Epidermal melanocyte (primary cell): ENCODE measurements around the gene SLIT1.

Experiments
- DNase-seq: peaks from one replicate; pipeline ENCODE4 v3.0.0; 2011; ENCODE audit warnings: low spot score; ENCODE audit not compliant: insufficient read length

The SLIT1 gene

DNA sequence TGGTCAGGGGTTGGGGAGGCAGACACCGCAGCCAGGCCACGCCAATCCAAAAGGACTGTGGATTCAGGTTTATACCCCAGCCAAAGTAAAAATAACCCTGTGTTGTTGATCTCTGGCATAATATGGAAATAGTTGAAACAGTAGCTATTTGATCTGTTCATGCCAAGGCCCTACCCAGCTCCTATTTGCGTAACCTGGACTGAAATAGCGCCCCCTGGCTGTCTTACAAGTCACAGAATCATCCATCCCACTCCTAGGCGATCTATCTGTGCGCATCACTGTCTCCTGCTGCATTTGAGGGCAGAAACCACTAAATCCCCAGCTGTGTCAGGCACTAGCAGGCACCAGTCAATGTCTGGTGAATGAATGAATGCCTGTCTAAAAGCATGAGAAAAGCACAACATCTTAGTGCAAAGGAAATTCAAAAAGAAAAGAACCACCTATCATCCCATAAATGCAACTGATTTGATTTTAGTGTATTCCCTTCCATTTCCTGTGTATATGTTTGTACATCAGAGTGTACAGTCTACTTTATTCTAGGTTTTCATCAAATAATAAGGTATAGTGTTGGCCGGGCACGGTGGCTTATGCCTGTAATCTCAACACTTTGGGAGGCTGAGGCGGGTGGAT, 160.0 kb downstream of the SLIT1 start:
- peak; percentile 61 for DNase-seq

DNA sequence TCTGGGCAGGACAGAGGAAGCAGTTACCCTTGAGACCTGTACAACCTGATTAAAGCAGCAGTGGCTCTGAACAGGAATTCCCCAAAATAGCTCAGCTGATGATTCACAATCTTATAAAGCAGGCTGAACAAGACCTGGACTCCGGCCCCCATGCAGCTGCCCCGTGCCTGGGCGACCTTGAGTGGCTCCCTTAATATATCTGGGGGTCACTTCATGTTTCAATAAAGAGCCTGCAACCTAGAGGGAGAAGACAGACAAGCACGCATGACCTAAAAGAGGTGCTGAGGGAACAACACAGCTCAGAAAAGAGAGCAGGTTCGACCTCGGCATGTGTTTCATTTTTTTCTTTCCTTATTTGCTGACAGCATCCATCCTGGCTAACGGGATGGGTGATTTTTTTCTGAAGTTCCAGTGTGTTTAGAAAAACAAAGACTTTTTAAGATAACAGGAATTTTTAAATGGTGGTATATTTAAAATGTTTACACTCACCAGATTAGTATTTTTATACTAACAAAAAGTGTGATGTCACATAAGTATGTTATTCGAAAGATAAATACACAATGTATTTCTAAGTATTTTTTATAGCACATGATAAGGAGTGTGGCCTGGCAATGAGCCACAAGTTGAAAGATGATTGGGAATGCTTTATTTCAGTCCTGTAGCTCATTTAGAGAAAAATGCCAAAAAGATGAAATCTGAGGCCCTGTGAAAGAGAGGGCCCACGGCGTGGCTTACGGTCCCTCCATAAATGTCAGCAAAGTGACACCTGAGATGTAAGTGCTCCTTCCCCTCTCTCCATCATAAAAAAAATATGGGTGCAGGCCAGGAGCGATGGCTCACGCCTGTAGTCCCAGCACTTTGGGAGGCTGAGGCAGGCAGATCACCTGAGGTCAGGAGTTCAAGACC, 161.3 kb downstream of the SLIT1 start:
- DNase-seq, result no peak

DNA sequence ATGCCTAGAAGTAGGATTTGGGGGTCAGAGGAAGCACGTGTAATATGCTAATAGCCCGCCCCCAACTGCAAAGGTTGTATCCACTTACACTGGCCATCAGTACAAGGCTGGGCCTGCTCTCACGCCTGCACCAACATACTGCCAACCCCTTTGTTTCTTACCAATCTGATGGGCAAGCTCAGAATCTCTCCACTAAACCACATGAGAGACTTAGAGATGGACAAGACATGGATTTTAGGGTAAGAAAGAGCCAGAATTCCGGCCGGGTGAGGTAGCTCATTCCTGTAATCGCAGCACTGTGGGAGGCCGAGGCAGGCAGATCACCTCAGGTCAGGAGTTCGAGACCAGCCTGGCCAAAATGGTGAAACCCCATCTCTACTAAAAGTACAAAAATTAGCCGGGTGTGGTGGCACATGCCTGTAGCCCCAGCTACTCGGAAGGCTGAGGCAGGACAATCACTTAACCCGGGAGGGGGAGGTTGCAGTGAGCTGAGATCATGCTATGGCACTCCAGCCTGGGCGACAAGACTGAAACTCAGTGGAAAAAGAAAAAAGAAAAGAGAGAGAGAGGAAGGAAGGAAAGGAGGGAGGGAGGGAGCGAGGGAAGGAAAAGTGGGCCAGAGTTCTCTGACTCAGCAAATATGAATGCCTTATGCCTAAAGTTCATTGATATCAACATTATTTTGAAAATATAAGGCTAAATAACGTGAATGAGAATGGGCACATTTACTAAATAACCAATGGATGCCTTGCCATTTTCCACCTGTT, 162.2 kb downstream of the SLIT1 start:
- DNase-seq, result no peak

DNA sequence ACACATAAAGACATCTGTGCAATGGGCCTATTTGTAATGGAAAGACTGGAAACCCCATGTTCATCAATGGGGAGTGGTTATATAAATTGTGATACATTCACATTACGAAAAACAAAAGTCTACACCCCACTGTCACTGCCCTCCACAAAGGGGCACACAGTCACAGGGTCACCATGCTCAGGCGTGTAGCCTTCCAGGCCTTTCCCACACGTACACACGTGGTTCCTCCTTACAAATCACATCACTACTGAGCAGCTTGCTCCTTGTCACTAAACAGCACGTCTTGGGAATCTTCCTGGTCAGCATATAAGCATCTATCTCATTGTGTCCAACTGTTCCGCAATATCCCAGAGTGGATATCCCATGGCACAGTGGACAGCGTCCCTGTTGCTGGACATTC, 163.1 kb downstream of the SLIT1 start:
- no peak for DNase-seq

DNA sequence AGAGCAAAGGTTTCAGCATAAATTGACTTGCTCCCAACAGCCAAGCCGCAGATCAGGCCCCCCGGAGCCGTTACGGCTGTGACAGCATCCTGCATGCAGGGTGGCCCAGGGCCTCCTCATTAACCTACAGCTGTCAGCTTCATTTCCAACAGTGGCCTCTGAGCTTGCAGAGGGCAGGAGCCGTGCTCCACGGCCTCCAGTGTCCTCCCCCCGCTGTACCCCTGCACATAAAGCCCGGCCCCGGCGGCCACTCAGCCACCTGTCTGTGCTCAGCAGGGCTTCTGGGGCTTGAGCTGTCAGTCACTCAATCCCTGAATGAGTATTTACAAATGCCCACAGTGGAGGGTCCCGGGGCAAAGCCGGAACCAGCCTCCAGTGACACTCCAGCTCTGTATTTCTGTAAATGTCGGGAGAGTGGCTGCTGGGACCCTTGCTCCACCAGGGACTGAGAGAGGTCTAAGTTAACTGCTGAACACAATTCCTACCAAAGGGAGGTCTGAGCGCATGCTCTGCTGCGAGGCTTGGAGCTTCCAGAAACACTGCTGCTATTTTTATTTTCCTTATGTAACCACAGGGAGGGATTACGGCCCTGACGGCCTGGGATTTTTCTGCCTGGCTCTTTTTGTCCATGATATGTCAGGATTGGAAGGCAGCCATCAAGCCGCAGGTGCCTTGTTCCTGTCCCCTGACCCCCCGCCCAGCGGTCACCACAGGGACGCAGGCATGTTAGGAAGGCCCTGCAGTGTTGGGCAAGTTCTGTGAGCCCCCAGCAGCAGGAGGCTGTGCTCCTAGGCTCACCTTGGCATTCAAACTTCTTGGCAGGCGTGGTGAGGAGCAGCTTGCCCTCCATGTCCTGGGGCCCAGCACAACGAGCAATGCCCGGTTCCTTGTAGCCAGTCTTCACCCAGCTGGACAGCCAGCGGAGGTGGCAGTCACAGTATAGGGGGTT, 165.0 kb downstream of the SLIT1 start:
- no peak for DNase-seq

DNA sequence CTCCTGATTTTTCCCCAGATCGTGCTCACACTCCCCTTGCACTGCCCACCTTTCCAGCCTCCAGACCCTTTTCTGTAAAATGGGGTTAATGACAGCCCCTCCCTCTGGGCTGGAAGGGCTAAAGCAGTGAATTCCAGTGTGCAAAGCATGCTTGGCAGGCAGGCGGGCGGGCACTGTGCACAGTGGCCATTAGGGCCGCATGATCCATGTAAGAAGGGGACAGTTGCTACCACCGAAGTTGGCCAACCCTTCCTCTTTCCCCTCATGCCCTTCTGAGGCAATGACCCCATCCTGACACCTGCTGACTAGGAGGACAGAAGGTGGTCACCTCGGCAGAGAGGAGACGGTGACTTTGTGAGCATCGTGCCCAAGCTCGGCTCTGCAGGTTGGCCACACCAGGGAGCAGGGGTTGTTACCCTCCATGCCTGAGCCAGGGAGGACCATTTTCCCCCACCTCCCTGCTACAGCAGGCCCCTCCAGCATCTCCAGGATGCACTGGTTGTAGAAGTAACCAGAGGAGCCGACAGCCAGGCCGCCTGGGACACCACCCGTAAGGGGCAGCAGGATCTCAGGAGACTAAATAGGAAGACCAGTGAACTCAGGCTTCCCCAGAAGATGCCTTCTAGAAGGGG, 166.4 kb downstream of the SLIT1 start:
- DNase-seq, result no peak

DNA sequence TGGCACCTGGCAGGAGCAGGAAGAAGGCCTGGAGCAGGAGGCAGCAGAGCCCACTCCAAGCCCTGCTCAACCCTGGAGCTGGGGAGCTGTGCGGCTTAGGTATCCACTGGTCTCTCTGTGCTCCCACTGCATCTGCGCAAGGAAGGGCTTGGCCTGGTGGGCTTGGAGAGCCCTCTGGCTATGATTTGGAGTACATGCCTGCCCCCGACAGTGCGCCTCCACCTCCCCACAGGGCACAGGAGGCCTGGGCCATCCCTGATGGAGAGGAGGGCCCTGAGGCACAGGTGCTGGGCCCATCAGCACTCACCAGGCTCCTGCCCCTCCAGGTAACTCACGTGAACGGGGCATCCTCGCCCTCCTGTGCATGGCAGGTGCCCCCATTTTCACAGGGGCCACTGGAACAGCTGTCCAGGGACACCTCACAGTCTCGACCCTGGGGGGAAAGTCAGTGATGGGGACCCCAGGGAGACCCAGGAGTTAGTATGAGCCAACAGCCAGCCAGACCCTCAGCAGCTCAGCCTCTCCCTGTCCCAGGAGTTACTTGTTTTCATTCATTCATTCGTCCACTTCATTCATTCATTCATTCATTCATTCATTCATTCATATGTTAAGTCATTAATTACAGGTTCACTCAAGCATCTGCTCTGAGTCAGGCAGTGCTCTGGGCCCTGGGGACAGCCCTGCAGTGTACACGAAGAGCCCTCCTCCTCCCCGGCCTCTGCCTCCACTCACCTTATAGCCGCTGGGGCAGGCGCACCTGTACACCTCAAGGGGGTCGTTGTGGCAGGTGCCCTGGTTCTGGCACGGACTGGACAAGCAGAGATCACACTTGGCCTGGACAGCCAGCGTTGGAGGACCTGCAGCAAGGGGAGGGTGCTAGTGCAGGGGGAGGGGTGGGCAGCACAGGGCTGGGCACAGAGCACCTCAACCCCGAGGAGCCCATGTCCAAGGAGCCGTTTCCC, 167.2 kb downstream of the SLIT1 start:
- no peak for DNase-seq

DNA sequence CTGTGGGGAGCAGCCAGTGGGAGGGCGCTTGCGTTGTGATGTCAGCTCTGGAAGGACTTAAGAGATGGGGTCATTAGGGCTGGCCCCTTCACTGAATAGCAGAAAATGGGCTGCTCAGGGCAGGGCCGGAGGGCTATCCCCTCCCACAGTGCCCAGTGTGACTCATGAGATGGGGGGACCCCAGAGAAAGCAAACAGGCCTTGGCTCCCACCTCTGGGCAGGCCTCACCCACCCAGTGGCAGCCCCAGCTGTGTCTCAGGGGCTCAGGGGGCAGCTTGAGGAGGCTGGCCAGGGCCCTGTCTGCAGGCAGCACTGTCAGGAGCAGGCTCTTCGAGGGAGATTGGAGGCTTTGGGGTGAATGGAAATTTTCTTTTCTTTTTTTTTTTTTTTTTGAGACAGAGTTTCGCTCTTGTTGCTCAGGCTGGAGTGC, 168.3 kb downstream of the SLIT1 start:
- DNase-seq, result no peak

DNA sequence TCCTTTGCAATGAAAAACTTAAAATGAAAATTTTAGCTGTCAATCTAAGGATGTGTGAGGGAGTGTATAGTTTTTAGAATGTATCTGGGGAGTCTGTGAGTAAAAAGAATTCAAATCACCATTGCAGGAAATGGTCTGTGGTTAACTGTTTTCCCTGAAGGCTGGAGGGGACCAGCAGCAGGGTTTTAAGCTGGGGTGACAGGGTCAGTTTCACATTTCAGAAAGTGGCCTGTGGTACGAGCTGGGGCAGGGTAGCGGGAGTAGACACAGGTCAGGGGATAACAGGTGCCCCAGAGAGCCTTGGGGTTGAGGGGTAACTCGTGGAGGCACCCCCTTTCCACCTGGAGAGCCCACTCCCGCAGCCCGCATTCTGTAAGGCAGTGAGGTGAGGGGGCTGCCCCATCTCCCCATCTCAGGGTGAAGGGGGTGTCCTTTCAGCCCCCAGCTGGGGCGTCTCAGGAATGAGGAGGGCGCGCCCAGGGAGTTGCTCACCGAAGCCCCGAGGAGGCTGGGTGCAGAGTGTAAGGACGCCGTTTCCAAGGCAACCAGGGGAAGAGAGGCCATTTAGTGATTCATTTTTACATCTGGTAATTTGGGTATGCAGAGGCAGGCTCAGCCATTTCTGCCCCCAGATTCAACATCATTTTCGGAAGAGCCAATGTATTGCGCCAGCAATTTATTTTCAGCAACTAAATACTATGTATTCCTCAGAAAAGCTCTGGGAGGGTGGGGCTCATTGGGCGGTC, 168.9 kb downstream of the SLIT1 start:
- no peak for DNase-seq

DNA sequence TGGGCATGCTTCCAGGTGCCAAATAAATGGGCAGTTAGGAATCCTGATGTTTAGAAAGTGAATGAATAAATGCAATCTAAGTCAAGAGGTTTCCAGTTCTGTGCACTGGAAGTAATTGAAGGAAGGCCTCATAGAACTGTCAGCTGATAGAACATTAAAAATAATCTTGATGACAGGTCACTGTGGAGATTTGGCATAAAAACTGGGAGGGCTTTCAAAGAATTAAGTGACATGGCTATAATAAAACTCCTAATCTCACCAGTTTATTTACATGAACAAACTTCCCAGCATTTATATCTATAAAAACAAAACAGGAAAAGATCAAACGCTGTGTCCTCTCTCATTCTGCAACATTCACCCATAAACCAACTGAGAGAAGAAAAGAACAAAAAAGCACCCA, 170.5 kb downstream of the SLIT1 start:
- DNase-seq, result no peak

DNA sequence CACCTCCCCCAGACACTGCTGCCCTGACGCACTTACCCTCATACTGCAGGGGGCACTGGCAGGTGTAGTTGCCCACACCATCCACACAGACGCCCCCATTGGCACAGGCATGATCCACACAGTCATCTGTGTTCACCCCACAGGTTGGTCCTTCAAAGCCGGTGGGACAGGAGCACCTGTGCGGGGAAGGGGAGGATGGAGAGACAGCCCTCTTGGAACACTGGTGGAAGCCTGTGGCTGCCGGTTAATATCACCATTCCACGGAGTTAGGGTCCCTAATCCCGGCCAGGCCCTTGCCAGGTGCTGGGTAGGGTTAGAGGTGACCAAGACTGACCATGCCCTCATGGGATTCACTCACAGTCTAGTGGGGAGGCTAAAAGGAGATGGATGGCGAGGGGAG, 171.8 kb downstream of the SLIT1 start:
- DNase-seq, result no peak

DNA sequence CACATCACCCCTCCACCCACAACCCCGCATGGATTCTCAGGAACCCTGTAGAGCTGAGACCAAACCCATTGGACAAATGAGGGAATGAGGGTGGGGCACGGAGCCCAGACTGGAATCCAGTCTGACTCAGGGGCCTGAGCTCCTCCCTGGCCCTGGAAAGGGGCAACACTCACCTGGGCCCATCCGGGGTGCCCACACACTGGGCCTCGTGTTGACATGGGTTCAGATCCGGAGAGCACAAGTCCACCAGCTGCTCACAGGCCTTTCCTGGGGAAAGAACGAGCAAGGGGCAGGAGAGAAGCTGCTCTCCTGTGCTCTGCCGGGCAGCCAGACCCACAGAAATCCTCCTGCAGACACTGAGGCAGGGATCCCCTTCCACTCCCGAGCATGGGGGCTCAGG, 172.2 kb downstream of the SLIT1 start:
- DNase-seq, result no peak

DNA sequence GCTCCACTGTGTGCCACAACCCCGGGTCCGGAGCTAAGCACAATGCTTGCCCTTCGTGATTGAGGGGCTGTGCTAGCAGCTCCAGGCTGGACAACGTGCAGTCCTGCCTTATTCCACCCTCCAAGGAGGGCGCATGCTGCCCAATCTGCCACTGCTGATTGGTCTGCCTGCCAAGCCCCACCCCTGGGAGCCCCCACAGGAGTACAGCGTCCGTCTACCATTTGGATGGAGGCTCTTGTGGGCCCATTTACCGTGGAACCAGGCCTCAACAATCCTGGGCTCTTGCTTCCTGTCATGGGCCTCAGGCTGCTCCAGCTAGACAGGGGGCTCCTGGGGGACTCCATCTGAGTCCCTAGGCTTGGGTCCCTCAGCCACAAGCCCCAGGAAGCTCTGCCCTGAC, 173.3 kb downstream of the SLIT1 start:
- DNase-seq, result no peak

DNA sequence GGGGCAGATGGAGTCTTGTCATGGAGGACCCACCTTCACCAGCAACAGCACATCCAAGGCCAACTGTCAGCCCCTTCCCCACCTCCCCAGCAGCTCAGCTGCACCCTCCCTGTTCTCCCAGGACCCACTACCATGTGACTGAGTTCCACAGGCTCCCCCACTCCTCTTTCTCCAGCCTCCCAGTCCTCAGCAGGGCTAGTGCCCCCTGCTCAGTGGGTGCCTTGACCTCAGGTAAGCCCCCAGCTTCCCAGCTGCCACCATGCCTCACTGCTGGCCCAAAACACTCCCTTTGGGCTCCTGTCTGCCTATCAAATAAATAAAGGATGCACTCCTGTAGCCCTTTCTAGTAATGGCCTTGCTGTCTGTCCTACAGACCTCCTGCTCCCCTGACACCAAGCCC, 174.4 kb downstream of the SLIT1 start:
- no peak for DNase-seq

DNA sequence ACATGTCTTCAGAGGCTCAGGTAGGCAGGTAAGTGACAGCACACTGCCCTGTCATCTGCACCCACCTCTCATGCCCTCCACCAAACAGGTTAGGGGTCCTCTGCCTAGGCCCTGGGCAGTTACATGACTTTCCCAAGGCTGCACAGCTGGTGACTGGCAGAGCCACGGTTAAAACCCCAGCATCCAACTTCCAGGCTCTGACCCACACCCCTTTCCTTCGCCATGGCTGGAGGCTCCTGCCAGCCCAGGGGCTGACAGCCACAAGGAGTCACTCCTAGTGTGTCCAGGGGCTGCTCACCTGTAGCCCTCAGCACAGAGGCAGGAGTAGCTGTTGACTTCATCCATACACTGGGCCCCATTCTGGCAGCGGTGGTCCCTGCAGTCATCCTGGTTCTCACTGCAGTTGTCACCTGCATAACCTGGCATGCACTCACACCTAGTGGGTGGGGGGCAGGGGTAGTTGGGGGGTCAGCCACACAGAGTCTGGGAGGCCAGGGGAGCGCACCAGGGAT, 175.0 kb downstream of the SLIT1 start:
- no peak for DNase-seq

DNA sequence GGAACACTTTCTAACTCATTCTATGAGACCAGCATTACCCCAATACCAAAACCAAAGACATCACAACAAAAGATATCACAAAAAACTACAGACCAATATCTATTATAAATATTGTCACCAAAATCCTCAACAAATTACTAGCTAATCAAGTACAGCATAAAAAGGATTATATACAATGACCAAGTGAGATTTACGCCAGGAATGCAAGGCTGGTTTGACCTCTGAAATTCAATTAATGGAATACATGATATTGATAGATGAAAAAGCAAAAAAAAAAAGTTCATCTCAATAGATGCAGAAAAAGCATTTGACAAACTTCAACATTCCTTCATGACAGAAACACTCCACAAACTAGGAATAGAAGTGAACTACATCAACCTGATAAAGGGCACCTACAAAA, 178.3 kb downstream of the SLIT1 start:
- DNase-seq, result no peak

DNA sequence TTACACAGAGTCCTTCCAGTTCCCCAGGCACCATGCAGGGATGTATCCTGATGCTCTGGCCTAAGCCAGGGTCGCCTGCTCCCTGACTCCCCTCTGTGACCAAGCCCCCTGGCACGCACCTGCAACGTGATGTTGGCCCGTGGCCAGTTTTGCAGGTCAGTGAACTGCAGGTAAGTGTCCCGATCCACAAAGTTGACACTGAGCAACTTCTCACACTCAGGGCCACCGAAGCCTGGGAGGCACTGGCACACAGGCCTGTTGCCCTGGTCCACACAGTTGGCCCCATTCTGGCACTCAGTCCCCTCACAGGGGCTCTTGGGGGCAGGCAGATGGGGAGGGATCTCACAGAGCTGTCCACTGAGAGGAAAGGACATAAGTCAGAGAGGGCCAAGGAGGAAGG, 179.4 kb downstream of the SLIT1 start:
- DNase-seq, result no peak

DNA sequence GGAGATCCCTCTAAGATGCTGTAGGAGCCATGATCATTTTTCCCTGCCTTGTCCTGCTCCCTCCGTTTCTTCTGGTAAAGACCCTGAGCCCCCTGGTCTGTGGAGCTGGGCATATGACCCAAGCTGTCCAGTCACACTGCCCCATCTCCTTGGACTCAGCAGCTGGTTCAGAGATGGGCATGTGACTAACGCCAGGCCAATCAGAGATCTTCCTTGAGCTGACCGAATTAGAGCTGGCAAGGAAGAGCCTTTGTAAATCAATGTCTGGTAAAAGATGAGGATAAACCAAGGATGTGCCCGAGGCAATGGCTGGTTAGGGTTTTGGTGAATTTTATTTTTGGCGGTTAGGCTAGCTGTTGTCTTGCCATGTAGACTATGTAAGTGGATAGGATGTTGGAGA, 180.4 kb downstream of the SLIT1 start:
- DNase-seq, result no peak

DNA sequence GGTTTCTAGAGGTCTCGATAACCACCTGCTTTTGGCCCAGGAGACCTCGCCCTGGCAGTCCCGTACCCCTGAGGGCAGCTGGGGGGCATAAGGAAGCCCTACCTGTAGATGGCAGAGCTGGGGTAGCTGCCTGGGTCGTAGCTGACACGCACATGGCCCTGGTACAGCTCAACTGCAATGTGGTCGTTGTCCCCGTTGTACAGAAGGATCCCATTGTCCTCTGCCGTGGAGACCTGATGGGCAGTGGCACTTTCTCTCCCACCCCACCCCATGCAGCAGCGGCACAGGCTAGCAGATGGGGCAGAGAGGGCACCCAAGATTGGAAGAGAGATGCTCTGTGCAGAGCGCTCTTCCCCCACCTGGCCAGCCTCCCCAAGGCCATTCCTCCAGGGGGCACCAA, 181.2 kb downstream of the SLIT1 start:
- no peak for DNase-seq
